IPS-NIHi7 (cell line): ENCODE measurements around the gene GLS2.
"Not testable (repeated sequence)": the region's sequence is repeated elsewhere in the genome, so short reads cannot be mapped to it uniquely, and the experiment has no call there.

Source experiments
- DNase-seq: peaks from one replicate; pipeline ENCODE4 v3.0.0; 2012; ENCODE audit warnings: mixed read lengths; ENCODE audit errors: extremely low spot score

The GLS2 gene

GRCh38 chr12:56493409-56494105 lies 5.6 kb upstream of the GLS2 start:
- DNase-seq: not testable (repeated sequence)

GRCh38 chr12:56490360-56490759 lies 2.4 kb upstream of the GLS2 start:
- no peak for DNase-seq

GRCh38 chr12:56487448-56488040 lies 417 bp downstream of the GLS2 start:
- peak; percentile 56 for DNase-seq

- DNase-seq: no peak
Observed at GRCh38 chr12:56486694-56487093, 1.3 kb downstream of the GLS2 start.

- DNase-seq: no peak
Observed at GRCh38 chr12:56484566-56484965, 3.4 kb downstream of the GLS2 start.

- DNase-seq: no peak
Observed at GRCh38 chr12:56479625-56480024, 8.3 kb downstream of the GLS2 start.

- no peak for DNase-seq
Observed at GRCh38 chr12:56477521-56478225, 10.3 kb downstream of the GLS2 start.

GRCh38 chr12:56476972-56477432 lies 11.0 kb downstream of the GLS2 start:
- no peak for DNase-seq

GRCh38 chr12:56476143-56476542 lies 11.8 kb downstream of the GLS2 start:
- DNase-seq: no peak

GRCh38 chr12:56474389-56474788 lies 13.6 kb downstream of the GLS2 start:
- no peak for DNase-seq

- no peak for DNase-seq
Observed at GRCh38 chr12:56469007-56469930, 18.7 kb downstream of the GLS2 start.

GRCh38 chr12:56468216-56469006 lies 19.6 kb downstream of the GLS2 start, which contains the start of gene SPRYD4:
SPRYD4 (plus strand) TSS chr12:56468578; CDS start chr12:56468592, 14 bp downstream.
- peak; percentile 97 for DNase-seq

GRCh38 chr12:56462565-56462964 lies 25.4 kb downstream of the GLS2 start:
- DNase-seq: peak; percentile 37

- no peak for DNase-seq
Observed at GRCh38 chr12:56461235-56462159, 26.5 kb downstream of the GLS2 start.

GRCh38 chr12:56457817-56458216 lies 30.1 kb downstream of the GLS2 start:
- no peak for DNase-seq

GRCh38 chr12:56454557-56454956 lies 33.4 kb downstream of the GLS2 start, which contains the start of gene MIP:
MIP (minus strand) TSS chr12:56454657; CDS start chr12:56454613, 44 bp downstream.
- DNase-seq: no peak

- no peak for DNase-seq
Observed at GRCh38 chr12:56451147-56451546, 36.8 kb downstream of the GLS2 start.

GRCh38 chr12:56450241-56450640 lies 37.7 kb downstream of the GLS2 start:
- DNase-seq: no peak

GRCh38 chr12:56449622-56449984 lies 38.4 kb downstream of the GLS2 start:
- DNase-seq: no peak
